GM18520 (cell line): ENCODE data around the gene ASGR1.

ENCODE experiments used
- ATAC-seq: cut with Tn5 transposase; IDR thresholded peaks from one replicate; pipeline ENCODE4 v1.9.1; 2021; ENCODE audit not compliant: unreplicated experiment

Gene ASGR1, protein sequence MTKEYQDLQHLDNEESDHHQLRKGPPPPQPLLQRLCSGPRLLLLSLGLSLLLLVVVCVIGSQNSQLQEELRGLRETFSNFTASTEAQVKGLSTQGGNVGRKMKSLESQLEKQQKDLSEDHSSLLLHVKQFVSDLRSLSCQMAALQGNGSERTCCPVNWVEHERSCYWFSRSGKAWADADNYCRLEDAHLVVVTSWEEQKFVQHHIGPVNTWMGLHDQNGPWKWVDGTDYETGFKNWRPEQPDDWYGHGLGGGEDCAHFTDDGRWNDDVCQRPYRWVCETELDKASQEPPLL

DNA sequence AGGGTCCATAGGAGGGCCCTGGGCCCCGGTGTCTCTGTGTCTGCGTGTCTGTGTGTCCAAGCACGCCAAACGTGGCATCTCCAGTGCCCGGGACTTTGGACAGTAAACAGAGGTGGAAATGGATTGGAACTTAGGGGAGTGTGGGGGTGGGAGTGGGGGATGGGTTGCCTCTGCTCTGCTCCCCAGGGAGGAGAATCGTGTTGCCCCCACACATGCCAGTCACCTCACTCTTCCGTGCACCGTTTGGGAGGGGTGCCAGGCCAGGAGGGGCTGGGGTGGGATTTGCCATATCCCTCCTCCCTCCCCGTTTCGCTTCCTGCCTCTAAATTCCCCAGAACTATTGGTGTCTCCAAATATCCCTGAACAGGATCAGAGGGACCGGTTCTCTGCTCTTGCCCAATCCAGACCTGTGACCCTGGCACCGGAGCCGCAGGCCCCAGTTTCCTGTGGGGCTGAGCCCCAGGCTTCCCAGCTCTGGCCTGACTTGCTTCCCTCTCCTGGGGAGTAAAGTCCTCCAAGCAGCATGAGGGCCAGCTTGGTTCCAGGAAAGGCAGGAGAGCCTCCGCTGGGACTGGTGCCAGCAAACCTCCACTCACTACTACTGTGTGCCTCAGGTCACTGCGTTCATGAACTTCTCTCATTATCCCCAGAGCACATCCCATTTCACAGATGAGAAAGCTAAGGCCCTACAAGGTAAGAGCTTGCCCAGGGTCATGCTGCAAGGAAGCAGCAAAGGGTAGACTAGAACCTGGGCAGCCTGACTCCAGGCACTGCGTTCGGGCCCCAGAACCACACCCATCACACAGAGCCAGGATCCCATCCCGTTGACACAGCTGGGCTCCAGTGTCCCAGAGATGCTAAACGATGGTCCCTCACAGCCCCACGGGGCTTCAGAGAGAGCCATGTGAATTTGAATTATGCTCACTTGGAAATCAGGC is at the start of gene ASGR1:
TSS of gene ASGR1 (minus strand) at position 54 of the 938 bp plus-strand sequence. CDS start 807 bp downstream, outside the sequence.
- no peak for ATAC-seq

DNA sequence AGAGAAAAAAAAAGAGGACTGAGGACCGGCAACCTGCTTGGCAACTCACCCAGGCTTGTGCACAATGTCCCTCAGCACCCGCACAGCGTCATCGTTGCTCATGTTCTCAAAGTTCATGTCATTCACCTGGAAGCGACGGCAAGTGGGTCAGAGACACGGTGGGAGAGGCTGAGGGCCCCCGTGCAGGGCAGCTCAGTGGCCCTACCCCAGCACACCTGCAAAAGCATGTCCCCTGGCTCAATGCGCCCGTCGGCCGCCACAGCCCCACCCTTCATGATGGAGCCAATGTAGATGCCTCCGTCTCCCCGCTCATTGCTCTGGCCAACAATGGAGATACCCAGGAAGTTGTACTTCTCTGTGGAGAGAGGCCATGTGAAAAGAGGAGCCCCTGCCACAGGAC is 49.8 kb upstream of the ASGR1 start:
- no peak for ATAC-seq

DNA sequence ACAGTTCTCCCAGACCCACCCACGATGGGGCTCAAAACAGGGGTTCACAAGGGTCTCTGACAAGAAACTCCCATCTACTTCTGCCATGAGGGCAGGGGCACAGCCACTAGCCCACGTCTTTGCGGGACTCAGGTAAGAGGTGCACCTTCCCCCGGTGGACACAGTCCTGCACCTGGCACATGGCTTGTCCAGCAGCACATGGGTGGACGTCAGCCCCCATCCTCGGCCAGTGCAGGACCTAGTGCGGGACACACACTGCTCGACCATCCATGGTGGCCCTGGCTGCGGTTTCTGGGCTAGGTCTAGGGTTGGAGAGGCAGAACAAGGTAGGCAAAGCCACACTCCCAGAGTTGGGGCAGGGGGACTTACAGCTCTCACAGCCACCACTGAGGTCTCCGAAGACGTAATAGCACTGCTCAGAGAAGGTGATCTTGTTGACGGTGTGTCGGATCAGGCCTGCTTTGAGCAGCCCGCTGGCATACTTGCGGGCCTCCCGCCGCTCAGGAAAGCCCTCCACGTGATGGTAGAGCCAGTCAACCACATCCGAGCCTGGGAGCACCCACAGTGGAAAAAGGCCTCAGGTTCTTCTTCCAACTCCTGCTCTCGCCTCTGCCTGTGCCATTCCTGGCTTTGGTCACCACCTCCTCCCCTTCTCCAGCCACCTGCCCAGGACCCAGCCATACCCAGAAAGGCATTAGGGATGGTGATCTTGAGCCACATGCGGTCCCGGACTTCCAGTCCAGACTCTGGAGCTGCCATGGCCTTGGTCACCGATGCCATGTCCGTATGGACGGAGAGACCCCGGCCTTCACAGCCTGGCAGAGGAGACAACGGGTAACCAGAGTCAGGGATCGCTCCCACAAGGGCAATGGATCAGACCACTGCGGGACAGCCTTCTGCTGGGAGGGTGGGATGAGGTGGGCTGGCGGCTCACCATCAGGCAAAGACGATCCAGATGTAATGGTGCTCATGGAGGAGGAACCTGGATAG is 47.8 kb upstream of the ASGR1 start:
- ATAC-seq: no peak

DNA sequence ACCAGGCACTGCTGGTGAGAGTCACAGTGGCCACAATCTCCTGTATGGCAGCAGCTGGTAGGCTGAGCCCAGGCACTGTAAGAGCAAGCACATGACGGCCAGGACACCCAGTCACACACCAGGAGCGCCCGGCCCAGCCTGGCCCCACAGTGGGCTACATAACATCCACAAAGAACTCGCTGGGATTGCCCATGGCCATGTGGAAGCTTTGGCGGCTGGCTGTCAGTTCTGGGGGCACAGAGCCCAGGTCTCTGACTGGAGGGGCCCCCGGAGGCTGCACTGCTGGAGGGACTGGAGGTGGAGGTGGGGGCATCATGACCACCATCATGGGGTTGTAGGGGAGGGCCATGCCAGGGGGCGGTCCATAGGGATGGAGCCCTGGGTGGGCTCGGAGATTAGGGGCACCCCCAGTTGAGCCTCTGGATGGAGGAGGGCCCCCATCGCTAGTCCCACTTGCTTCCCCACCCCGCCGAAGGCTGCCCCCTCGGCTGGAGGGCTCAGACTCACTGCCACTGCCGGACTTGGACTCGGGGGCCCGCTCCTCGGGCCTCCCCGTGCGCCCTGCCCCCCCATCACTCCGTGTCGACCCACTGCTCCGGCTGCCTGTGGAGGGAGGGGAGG is 46.7 kb upstream of the ASGR1 start:
- no peak for ATAC-seq

DNA sequence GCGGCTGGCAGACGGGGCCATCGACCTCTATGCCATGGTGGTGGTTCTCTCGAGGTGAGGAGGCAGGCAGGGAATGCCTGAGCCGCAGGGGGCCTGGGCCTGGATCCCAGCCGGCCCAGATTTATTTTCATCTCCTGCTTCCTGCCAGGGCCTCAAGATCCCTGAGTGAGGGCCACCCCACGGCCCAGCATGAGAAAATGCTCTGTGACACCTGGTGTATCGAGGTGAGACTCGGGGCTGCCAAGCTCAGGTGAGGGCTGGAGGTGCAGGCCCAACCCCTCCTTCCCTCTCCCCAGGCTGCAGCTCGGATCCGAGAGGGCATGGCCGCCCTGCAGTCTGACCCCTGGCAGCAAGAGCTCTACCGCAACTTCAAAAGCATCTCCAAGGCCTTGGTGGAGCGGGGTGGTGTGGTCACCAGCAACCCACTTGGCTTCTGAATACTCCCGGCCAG is 45.5 kb upstream of the ASGR1 start:
- ATAC-seq: no peak

DNA sequence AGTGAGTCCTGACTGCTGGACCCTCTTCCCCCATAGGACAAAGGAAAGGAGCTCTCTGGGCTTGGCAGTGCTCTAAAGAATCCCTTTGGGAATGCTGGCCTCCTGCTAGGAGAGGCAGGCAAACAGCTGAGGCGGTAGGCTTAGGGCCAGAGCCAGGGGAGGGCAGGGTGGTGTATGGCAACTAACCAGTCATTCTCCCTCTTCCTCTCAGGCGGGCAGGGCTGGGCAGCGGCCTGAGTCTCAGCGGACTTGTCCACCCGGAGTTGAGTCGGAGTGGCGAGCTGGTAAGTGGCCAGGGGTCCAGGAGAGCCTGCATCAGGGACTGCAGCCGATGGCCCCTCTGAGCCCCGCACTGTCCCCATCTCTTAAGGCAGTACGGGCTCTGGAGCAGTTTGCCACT is 44.9 kb upstream of the ASGR1 start:
- ATAC-seq: no peak

DNA sequence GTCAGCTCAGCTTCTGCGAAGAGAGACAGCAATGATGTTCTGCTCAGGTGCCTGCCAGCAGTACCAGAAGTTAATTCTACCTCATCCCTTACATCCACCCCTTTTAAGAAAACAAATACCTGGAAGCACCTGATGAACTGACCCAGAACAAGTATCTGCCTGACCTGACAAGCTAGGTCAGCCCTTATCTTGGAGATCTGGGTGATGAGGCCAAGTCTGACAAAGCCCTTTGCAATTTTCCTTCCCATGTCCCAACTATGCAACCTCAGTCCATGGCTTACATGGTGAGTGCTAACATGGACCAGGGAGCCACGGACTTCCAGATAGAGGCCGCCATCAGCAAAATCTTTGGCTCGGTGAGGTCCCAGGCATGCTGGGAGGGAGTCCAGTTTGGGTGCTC is 44.2 kb upstream of the ASGR1 start:
- no peak for ATAC-seq

DNA sequence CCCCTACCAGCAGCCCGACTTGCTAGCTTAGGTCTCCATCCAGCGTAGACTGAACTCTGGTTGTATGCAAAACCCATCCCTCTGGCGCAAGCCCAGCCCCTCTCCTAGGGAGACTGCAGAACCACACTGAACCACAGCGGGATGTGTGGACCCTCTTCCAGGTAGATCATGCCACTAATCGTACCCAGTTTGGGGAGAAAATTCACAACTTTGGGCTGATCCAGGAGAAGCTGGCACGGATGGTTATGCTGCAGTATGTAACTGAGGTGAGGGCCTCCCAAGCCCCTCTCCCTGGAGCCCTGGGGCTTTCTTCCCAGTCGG is 43.8 kb upstream of the ASGR1 start:
- ATAC-seq: no peak

DNA sequence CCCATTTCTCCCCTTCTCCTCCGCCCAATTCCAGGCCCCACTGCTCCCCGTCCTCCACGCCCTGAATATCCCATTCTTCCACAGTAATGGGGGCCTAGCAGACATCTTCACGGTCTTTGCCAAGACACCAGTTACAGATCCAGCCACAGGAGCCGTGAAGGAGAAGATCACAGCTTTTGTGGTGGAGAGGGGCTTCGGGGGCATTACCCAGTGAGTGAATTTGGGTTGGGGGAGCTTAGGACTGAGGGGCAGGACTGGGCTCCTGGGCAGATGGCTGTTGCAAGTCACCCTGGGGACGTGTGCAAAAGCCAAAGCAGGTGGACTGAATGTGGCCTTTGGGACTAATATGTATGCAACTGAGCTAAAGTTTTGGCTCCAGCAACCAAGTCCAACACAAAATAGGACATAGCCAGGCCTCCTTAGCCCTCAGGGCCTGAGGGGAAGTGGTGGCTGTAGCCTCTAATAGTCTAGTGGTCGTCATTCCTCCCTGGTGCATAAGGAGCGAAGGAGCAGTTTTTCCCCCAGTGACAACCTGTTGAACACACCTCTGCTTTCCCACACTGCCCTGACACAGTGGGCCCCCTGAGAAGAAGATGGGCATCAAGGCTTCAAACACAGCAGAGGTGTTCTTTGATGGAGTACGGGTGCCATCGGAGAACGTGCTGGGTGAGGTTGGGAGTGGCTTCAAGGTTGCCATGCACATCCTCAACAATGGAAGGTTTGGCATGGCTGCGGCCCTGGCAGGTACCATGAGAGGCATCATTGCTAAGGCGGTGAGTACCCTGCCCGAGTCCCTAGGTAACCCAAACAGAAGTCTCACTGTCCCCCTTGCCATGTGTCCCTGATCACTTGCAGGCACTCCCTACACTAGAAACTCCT is 43.2 kb upstream of the ASGR1 start:
- ATAC-seq: no peak

DNA sequence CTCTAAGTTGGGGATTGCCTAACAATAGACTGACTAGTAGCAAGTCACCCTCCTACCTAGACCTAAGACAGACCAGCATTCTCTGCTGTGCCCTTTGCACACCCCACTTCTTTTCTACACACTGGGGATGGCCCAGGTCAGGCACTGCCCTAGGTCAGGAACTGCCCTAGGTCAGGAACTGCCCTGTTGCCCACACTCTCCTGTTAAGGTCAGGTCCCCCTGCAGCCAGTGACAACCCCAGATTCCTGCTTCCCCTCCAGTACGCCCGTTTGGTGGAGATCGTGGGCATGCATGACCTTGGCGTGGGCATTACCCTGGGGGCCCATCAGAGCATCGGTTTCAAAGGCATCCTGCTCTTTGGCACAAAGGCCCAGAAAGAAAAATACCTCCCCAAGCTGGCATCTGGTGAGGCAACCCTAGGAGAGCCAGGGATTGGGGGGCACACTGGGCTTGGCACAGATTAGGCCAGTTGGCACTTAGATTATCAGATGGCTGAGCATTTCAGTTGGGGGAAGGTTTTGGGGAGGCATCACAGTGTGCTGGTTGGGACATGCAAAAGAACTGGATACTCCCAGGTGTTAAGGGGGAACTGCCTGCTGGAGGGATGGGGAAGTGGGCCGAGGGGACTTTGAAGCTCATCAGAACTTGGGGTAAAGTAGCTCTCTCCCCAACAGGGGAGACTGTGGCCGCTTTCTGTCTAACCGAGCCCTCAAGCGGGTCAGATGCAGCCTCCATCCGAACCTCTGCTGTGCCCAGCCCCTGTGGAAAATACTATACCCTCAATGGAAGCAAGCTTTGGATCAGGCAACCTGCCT is 42.3 kb upstream of the ASGR1 start:
- no peak for ATAC-seq

DNA sequence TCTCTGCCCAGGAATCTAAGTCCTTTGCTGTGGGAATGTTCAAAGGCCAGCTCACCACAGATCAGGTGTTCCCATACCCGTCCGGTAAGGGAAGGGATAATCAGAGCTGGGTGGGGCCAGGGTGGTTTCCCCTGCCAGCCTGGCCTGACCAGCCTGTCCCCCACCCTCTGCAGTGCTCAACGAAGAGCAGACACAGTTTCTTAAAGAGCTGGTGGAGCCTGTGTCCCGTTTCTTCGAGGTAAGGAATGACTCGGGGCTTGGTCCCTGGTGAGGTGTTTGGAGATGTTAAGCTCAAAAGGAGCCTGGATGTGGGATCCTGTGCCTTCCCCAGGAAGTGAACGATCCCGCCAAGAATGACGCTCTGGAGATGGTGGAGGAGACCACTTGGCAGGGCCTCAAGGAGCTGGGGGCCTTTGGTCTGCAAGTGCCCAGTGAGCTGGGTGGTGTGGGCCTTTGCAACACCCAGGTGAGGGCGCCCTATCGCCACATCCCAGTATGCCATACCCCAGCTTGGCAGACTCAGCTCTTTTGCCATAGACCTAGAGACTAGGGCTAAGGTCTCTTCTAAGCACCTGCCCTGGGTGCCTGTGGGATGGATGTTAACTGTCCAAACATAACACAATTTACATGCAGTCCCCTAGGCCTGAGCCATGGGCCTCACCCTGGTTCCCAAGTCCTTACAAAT is 41.6 kb upstream of the ASGR1 start:
- no peak for ATAC-seq

DNA sequence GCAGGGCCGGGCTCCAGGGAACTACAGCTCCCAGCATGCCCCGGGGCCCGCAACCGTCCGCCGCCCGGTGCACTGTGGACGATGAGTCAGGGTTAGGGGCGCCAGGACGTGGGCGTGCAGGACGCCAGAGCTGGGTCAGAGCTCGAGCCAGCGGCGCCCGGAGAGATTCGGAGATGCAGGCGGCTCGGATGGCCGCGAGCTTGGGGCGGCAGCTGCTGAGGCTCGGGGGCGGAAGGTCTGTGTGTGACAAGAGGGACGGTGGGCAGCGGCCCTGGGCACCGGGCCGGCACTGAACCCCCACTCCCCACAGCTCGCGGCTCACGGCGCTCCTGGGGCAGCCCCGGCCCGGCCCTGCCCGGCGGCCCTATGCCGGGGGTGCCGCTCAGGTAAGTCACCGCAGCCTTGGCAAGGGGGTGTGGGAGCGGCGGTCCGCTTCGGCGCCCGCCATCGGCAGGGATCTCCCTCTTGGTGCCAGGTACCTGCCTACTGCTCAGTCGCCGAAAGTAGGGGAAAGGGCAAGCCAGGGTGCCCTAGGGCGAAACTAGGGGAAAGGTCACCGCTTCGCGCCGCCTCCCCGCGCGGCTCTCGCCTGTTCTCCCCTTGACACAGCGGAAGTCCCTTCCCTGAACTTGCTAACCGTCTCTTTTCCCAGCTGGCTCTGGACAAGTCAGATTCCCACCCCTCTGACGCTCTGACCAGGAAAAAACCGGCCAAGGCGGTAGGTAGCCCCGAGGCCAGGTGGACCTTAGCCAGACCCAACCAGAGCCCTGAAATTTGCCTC is 40.8 kb upstream of the ASGR1 start, which contains the start of the genes ACADVL and DLG4:
TSS of gene ACADVL (plus strand) at position 127 of the 781 bp plus-strand sequence. CDS start at position 174, 47 bp downstream.
TSS of gene DLG4 (minus strand) at position 25 of the 781 bp plus-strand sequence.
- ATAC-seq: no peak

DNA sequence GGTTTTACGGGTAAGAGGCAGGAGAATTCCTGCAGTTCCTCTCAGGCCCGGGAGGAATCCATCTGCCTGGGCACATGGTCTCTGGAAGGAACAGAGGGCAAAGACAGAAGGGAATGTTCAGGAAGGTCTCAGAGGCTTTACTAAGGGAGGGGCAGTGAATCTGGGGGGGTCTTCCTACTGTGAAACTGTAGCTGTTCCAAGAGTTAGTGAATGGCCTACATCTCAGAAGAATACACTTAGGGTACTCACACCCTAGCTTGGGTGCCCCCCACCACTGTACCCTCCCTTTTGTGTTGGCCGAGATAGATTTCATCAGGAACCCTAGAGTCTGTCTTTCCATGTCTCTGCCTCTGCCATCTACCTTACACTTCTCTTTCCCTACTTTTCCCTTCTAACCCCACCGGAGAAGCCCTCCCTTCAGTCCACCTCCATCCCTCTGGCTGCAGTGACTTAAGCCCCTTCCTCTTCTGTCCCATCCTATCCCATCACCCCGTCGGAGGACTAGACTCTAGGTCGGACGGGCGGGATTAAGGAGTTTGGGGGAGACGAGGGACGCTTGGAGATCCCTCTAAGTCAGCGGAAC is 40.1 kb upstream of the ASGR1 start:
- ATAC-seq: no peak

DNA sequence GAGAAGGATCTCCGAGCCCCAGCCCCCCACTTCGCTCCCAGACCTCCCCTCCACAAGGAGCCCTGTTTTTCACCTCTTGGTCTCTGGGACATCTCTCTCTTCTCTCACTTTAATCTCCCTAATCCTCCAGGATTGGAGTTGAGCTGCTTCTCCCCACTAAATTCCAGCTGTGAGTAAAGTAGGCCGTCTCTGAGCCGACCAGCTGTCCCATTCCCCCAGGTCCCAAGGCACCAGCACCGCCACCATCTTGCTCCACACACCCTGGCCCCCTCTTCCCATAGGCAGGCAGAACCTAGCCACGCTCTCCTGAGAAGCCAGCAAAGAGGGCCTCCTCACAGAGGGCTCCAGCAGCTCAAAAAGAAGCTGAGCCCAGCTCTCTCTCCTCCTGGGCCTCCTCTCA is 39.6 kb upstream of the ASGR1 start:
- ATAC-seq: no peak

DNA sequence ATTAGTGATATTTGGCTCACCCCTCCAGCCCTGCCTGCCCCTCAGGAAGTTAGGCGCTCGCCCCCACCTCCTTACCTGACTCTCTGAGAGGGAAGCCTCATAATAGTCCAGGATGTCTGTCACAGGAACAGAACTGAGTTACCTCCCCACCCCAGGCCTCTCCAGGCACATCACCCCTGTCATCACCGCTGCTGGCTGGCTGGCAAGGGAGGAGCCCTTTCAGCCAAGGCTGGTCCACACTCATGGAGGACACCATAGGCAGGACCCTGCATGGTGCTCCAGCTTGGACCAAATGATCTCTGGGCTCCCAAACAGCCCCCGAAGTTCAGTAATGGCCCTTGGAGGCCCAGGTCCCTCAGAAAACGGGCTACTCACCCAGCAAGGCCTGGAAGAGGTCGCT is 39.0 kb upstream of the ASGR1 start:
- no peak for ATAC-seq

DNA sequence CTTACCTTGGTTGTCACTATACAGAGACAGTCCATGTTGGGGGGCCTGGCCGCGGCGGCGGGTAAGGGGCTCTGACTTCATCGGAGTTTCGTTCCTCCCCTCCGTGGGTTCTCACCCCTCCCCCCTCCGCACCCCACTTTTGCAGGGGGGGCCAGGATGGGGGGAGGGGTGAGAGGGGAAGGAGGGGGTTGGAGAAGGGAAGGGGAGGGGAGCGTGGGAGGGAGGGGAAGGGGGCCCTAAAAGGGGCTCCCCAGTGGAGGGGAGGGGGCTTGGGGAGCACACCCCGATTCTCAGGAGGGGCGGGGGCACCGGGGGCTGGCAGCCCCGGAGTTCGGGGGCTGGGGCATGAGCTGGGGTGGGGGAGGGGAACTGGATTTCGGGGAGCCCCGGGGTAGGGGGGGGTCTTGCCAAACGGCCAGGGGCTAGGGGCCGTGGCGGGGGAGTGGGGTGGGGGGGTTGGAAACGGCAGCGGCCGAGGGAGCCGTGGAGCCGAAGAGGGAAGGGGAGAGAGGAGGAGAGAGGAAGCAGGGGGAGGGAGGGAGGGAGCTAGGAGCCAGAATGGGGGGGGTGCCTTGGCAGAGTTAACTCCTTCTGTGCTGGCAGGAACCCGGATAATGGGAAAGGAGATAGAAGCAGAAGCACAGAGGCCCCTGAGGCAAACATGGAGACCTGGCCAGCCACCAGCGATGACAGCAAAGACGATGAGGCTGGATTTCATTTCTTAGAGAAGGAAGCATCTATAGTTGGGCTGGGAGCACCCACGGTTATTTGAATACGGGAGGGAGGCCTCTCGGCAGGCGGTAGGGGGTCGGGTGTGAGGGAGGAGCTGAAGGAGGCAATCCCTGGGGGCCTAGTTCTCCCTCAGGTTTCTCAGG is 38.2 kb upstream of the ASGR1 start:
- no peak for ATAC-seq
